ENCODE measurements around the gene YIF1A.

The YIF1A gene

GRCh38 chr11:66317322-66317722 is 28.4 kb upstream of the YIF1A start:
- DNase-seq (ENCODE audit: low spot score), result no peak
- TF ChIP-seq CTCF (IDR thresholded peaks at IDR 0.05; ENCODE audit: extremely low read depth, insufficient read depth, missing control alignments), result no peak
- in situ Hi-C loops (cut with MboI; ENCODE audit: low pct_unique_long_range_greater_than_20kb, low sequenced_read_pairs, unreplicated experiment), result no loop called here

- DNase-seq (ENCODE audit: low spot score), result no peak
- no peak for TF ChIP-seq CTCF (IDR thresholded peaks at IDR 0.05; ENCODE audit: extremely low read depth, insufficient read depth, missing control alignments)
- in situ Hi-C loops (cut with MboI; ENCODE audit: low pct_unique_long_range_greater_than_20kb, low sequenced_read_pairs, unreplicated experiment), result no loop called here
Observed at GRCh38 chr11:66316849-66317251, 27.9 kb upstream of the YIF1A start, which contains the start of gene CD248. Gene CD248, minus strand, starts transcription at chr11:66317044. Its CDS starts 17 bp downstream, at chr11:66317027.

GRCh38 chr11:66315921-66316811 is 27.2 kb upstream of the YIF1A start:
- in situ Hi-C loops (cut with MboI; ENCODE audit: low pct_unique_long_range_greater_than_20kb, low sequenced_read_pairs, unreplicated experiment), result no loop called here
- no peak for DNase-seq (ENCODE audit: low spot score)
- no peak for TF ChIP-seq CTCF (IDR thresholded peaks at IDR 0.05; ENCODE audit: extremely low read depth, insufficient read depth, missing control alignments)

GRCh38 chr11:66315498-66315885 is 26.5 kb upstream of the YIF1A start:
- in situ Hi-C loops (cut with MboI; ENCODE audit: low pct_unique_long_range_greater_than_20kb, low sequenced_read_pairs, unreplicated experiment), result no loop called here

GRCh38 chr11:66314561-66315497 is 25.9 kb upstream of the YIF1A start:
- in situ Hi-C loops (cut with MboI; ENCODE audit: low pct_unique_long_range_greater_than_20kb, low sequenced_read_pairs, unreplicated experiment), result no loop called here
- DNase-seq (ENCODE audit: low spot score), result no peak
- no peak for TF ChIP-seq CTCF (IDR thresholded peaks at IDR 0.05; ENCODE audit: extremely low read depth, insufficient read depth, missing control alignments)

More at GRCh38 chr11:66315498-66315885, 26.5 kb upstream of the YIF1A start:
- no peak for TF ChIP-seq CTCF (IDR thresholded peaks at IDR 0.05; ENCODE audit: extremely low read depth, insufficient read depth, missing control alignments)
- no peak for DNase-seq (ENCODE audit: low spot score)

- in situ Hi-C loops (cut with MboI; ENCODE audit: low pct_unique_long_range_greater_than_20kb, low sequenced_read_pairs, unreplicated experiment), result no loop called here
- DNase-seq (ENCODE audit: low spot score), result no peak
- no peak for TF ChIP-seq CTCF (IDR thresholded peaks at IDR 0.05; ENCODE audit: extremely low read depth, insufficient read depth, missing control alignments)
Observed at GRCh38 chr11:66314186-66314501, 25.2 kb upstream of the YIF1A start.

Data from GM13977 (cell line).